ENCODE data around the gene LHX5. TPM values are rescaled to one million over a fixed set of nuclear protein-coding genes. Genes with fewer than 3 reads are reported as not detected.

LHX5 gene
- total RNA-seq, 2 experiments from 2014 or later = not detected

GRCh38 chr12:113445544-113446171 is 26.0 kb downstream of the LHX5 start:
- H3K27me3 Mint-ChIP-seq (ENCODE audit: low read depth) = peaks cover 17% of the 10 kb centered on the region
- no peaks in the 10 kb centered on the region for H3K4me1 Mint-ChIP-seq (ENCODE audit: low read depth)
- intact Hi-C loops (cut with micrococcal nuclease) = no loop called here
- H3K4me3 Mint-ChIP-seq = no peak overlapping the region
- no peak overlapping the region for H3K27ac Mint-ChIP-seq
- no peaks in the 10 kb centered on the region for H3K36me3 Mint-ChIP-seq (ENCODE audit: low read depth)
- CTCF ChIA-PET = interaction anchor here (1.3 kb wide), 2 partner anchors 16 to 20 kb away, joined by 4 to 7 read pairs; no protein-coding TSS in a partner anchor
- no peaks in the 10 kb centered on the region for H3K9me3 Mint-ChIP-seq
- no peak for DNase-seq

GRCh38 chr12:113443030-113443539 is 28.6 kb downstream of the LHX5 start:
- no peak for DNase-seq
- H3K27me3 Mint-ChIP-seq (ENCODE audit: low read depth) = peaks cover 11% of the 10 kb centered on the region
- H3K9me3 Mint-ChIP-seq = no peaks in the 10 kb centered on the region
- H3K4me1 Mint-ChIP-seq (ENCODE audit: low read depth) = no peaks in the 10 kb centered on the region
- H3K27ac Mint-ChIP-seq = no peak overlapping the region
- CTCF ChIA-PET = no interaction called here
- H3K36me3 Mint-ChIP-seq (ENCODE audit: low read depth) = no peaks in the 10 kb centered on the region
- no peak overlapping the region for H3K4me3 Mint-ChIP-seq
- intact Hi-C loops (cut with micrococcal nuclease) = no loop called here

- no peaks in the 10 kb centered on the region for H3K4me1 Mint-ChIP-seq (ENCODE audit: low read depth)
- intact Hi-C loops (cut with micrococcal nuclease) = no loop called here
- no peaks in the 10 kb centered on the region for H3K36me3 Mint-ChIP-seq (ENCODE audit: low read depth)
- no peak overlapping the region for H3K4me3 Mint-ChIP-seq
- H3K27ac Mint-ChIP-seq = no peak overlapping the region
- peaks cover 5% of the 10 kb centered on the region for H3K27me3 Mint-ChIP-seq (ENCODE audit: low read depth)
- H3K9me3 Mint-ChIP-seq = no peaks in the 10 kb centered on the region
- DNase-seq = no peak
- CTCF ChIA-PET = interaction anchor here (0.8 to 1.0 kb wide), 2 partner anchors 16 to 220 kb away, joined by 3 read pairs; no protein-coding TSS in a partner anchor
Measured at GRCh38 chr12:113440947-113441782, 30.5 kb downstream of the LHX5 start.

- H3K36me3 Mint-ChIP-seq (ENCODE audit: low read depth) = no peaks in the 10 kb centered on the region
Measured at GRCh38 chr12:113440336-113440735, 31.3 kb downstream of the LHX5 start.

GRCh38 chr12:113439606-113440030 is 32.1 kb downstream of the LHX5 start:
- peak; percentile 28 for DNase-seq
- H3K27ac Mint-ChIP-seq = no peak overlapping the region
- CTCF ChIA-PET = no interaction called here
- H3K27me3 Mint-ChIP-seq (ENCODE audit: low read depth) = peaks cover 3% of the 10 kb centered on the region
- H3K4me3 Mint-ChIP-seq = no peak overlapping the region
- H3K4me1 Mint-ChIP-seq (ENCODE audit: low read depth) = no peaks in the 10 kb centered on the region
- H3K36me3 Mint-ChIP-seq (ENCODE audit: low read depth) = no peaks in the 10 kb centered on the region
- intact Hi-C loops (cut with micrococcal nuclease) = loop anchor here (5.0 kb wide), 1 partner anchor 473 kb away; no protein-coding TSS in a partner anchor
- no peaks in the 10 kb centered on the region for H3K9me3 Mint-ChIP-seq

More at GRCh38 chr12:113440336-113440735, 31.3 kb downstream of the LHX5 start:
- DNase-seq = no peak
- Mint-ChIP-seq H3K27ac (no peak overlapping the region), H3K9me3 (no peaks in the 10 kb centered on the region), H3K4me1 (ENCODE audit: low read depth) (no peaks in the 10 kb centered on the region), H3K4me3 (no peak overlapping the region), H3K27me3 (ENCODE audit: low read depth) (peaks cover 3% of the 10 kb centered on the region)
- CTCF ChIA-PET = interaction anchor here (0.8 kb wide), 1 partner anchor 15 kb away, joined by 3 read pairs; no protein-coding TSS in a partner anchor
- intact Hi-C loops (cut with micrococcal nuclease) = no loop called here

- intact Hi-C loops (cut with micrococcal nuclease) = loop anchor here (5.0 kb wide), 1 partner anchor 473 kb away; no protein-coding TSS in a partner anchor
- H3K36me3 Mint-ChIP-seq (ENCODE audit: low read depth) = no peaks in the 10 kb centered on the region
- CTCF ChIA-PET = no interaction called here
- no peak overlapping the region for H3K4me3 Mint-ChIP-seq
- H3K4me1 Mint-ChIP-seq (ENCODE audit: low read depth) = no peaks in the 10 kb centered on the region
- no peak overlapping the region for H3K27ac Mint-ChIP-seq
- H3K9me3 Mint-ChIP-seq = no peaks in the 10 kb centered on the region
- peaks cover 3% of the 10 kb centered on the region for H3K27me3 Mint-ChIP-seq (ENCODE audit: low read depth)
- no peak for DNase-seq
Measured at GRCh38 chr12:113439301-113439597, 32.4 kb downstream of the LHX5 start.

- Mint-ChIP-seq H3K27ac (no peak overlapping the region), H3K36me3 (ENCODE audit: low read depth) (no peaks in the 10 kb centered on the region), H3K9me3 (no peaks in the 10 kb centered on the region), H3K4me3 (no peak overlapping the region), H3K4me1 (ENCODE audit: low read depth) (no peaks in the 10 kb centered on the region), H3K27me3 (ENCODE audit: low read depth) (peaks cover 3% of the 10 kb centered on the region)
- intact Hi-C loops (cut with micrococcal nuclease) = loop anchor here (5.0 kb wide), 1 partner anchor 474 kb away; no protein-coding TSS in a partner anchor
- no peak for DNase-seq
- CTCF ChIA-PET = no interaction called here
Measured at GRCh38 chr12:113438523-113439300, 33.0 kb downstream of the LHX5 start.

GRCh38 chr12:113437729-113438100 is 34.0 kb downstream of the LHX5 start:
- no peak for DNase-seq
- H3K4me1 Mint-ChIP-seq (ENCODE audit: low read depth) = no peaks in the 10 kb centered on the region
- H3K9me3 Mint-ChIP-seq = no peaks in the 10 kb centered on the region
- H3K36me3 Mint-ChIP-seq (ENCODE audit: low read depth) = no peaks in the 10 kb centered on the region
- CTCF ChIA-PET = no interaction called here
- intact Hi-C loops (cut with micrococcal nuclease) = loop anchor here (5.0 kb wide), 1 partner anchor 475 kb away; no protein-coding TSS in a partner anchor
- no peak overlapping the region for H3K27ac Mint-ChIP-seq
- no peak overlapping the region for H3K4me3 Mint-ChIP-seq
- H3K27me3 Mint-ChIP-seq (ENCODE audit: low read depth) = no peaks in the 10 kb centered on the region

- DNase-seq = no peak
- no peak overlapping the region for H3K27ac Mint-ChIP-seq
- H3K27me3 Mint-ChIP-seq (ENCODE audit: low read depth) = no peaks in the 10 kb centered on the region
- intact Hi-C loops (cut with micrococcal nuclease) = loop anchor here (5.0 kb wide), 1 partner anchor 475 kb away; no protein-coding TSS in a partner anchor
- H3K36me3 Mint-ChIP-seq (ENCODE audit: low read depth) = no peaks in the 10 kb centered on the region
- H3K9me3 Mint-ChIP-seq = no peaks in the 10 kb centered on the region
- CTCF ChIA-PET = interaction anchor here (0.8 kb wide), 1 partner anchor 12 kb away, joined by 3 read pairs; no protein-coding TSS in a partner anchor
- no peak overlapping the region for H3K4me3 Mint-ChIP-seq
- H3K4me1 Mint-ChIP-seq (ENCODE audit: low read depth) = no peaks in the 10 kb centered on the region
Measured at GRCh38 chr12:113436993-113437728, 34.5 kb downstream of the LHX5 start.

- no peak overlapping the region for H3K27ac Mint-ChIP-seq
Measured at GRCh38 chr12:113436586-113436985, 35.1 kb downstream of the LHX5 start.

GRCh38 chr12:113435367-113435766 is 36.3 kb downstream of the LHX5 start:
- H3K4me1 Mint-ChIP-seq (ENCODE audit: low read depth) = no peaks in the 10 kb centered on the region
- no peak overlapping the region for H3K27ac Mint-ChIP-seq
- no peaks in the 10 kb centered on the region for H3K9me3 Mint-ChIP-seq
- no peaks in the 10 kb centered on the region for H3K27me3 Mint-ChIP-seq (ENCODE audit: low read depth)
- DNase-seq = no peak
- intact Hi-C loops (cut with micrococcal nuclease) = loop anchor here (5.0 kb wide), 1 partner anchor 477 kb away; no protein-coding TSS in a partner anchor
- H3K4me3 Mint-ChIP-seq = no peak overlapping the region
- CTCF ChIA-PET = no interaction called here
- H3K36me3 Mint-ChIP-seq (ENCODE audit: low read depth) = no peaks in the 10 kb centered on the region

More at GRCh38 chr12:113436586-113436985, 35.1 kb downstream of the LHX5 start:
- Mint-ChIP-seq H3K4me3 (no peak overlapping the region), H3K9me3 (no peaks in the 10 kb centered on the region), H3K36me3 (ENCODE audit: low read depth) (no peaks in the 10 kb centered on the region), H3K4me1 (ENCODE audit: low read depth) (no peaks in the 10 kb centered on the region), H3K27me3 (ENCODE audit: low read depth) (no peaks in the 10 kb centered on the region)
- no peak for DNase-seq
- CTCF ChIA-PET = interaction anchor here (0.8 kb wide), 1 partner anchor 11 kb away, joined by 3 read pairs; no protein-coding TSS in a partner anchor
- intact Hi-C loops (cut with micrococcal nuclease) = loop anchor here (5.0 kb wide), 1 partner anchor 476 kb away; no protein-coding TSS in a partner anchor
